ENCODE data around the gene TXK.

The TXK gene

GRCh38 chr4:48122756-48123155, 11.3 kb downstream of the TXK start:
- H3K27me3 ChIP-seq (ENCODE audit: insufficient read depth, poor library complexity, severe bottlenecking): no peaks in the 10 kb centered on the region
- DNase-seq (ENCODE audit: low read depth in 1 of 2, low spot score in 1 of 2): no peak
- H3K27ac ChIP-seq (replicated peaks): no peak overlapping the region
- TF ChIP-seq GABPA (IDR thresholded peaks at IDR 0.05; ENCODE audit: low read depth) (no peak), CTCF (IDR thresholded peaks at IDR 0.05; ENCODE audit: insufficient read depth, low read length) (no peak), REST (IDR thresholded peaks at IDR 0.05; ENCODE audit: insufficient replicate concordance, low read depth) (no peak), SPI1 (IDR thresholded peaks at IDR 0.05; ENCODE audit: borderline replicate concordance, low read depth) (no peak), POLR2AphosphoS5 (IDR thresholded peaks at IDR 0.05; ENCODE audit: low read depth) (no peak)
- no peak overlapping the region for H3K4me3 ChIP-seq (replicated peaks; ENCODE audit: insufficient read depth, low read length)

GRCh38 chr4:48121180-48121579, 12.9 kb downstream of the TXK start:
- no peak for DNase-seq (ENCODE audit: low read depth in 1 of 2, low spot score in 1 of 2)
- TF ChIP-seq POLR2AphosphoS5 (IDR thresholded peaks at IDR 0.05; ENCODE audit: low read depth) (no peak), GABPA (IDR thresholded peaks at IDR 0.05; ENCODE audit: low read depth) (no peak), REST (IDR thresholded peaks at IDR 0.05; ENCODE audit: insufficient replicate concordance, low read depth) (no peak), SPI1 (IDR thresholded peaks at IDR 0.05; ENCODE audit: borderline replicate concordance, low read depth) (no peak), CTCF (IDR thresholded peaks at IDR 0.05; ENCODE audit: insufficient read depth, low read length) (no peak)
- H3K4me3 ChIP-seq (replicated peaks; ENCODE audit: insufficient read depth, low read length): no peak overlapping the region
- H3K27me3 ChIP-seq (ENCODE audit: insufficient read depth, poor library complexity, severe bottlenecking): no peaks in the 10 kb centered on the region
- no peak overlapping the region for H3K27ac ChIP-seq (replicated peaks)

- no peak for TF ChIP-seq GABPA (IDR thresholded peaks at IDR 0.05; ENCODE audit: low read depth)
- no peak for TF ChIP-seq SPI1 (IDR thresholded peaks at IDR 0.05; ENCODE audit: borderline replicate concordance, low read depth)
- TF ChIP-seq CTCF (IDR thresholded peaks at IDR 0.05; ENCODE audit: insufficient read depth, low read length): no peak
- TF ChIP-seq REST (IDR thresholded peaks at IDR 0.05; ENCODE audit: insufficient replicate concordance, low read depth): no peak
- TF ChIP-seq POLR2AphosphoS5 (IDR thresholded peaks at IDR 0.05; ENCODE audit: low read depth): no peak
- no peaks in the 10 kb centered on the region for H3K27me3 ChIP-seq (ENCODE audit: insufficient read depth, poor library complexity, severe bottlenecking)
- no peak overlapping the region for H3K27ac ChIP-seq (replicated peaks)
- DNase-seq (ENCODE audit: low read depth in 1 of 2, low spot score in 1 of 2): no peak
- H3K4me3 ChIP-seq (replicated peaks; ENCODE audit: insufficient read depth, low read length): no peak overlapping the region
Measured at GRCh38 chr4:48120132-48120531, 13.9 kb downstream of the TXK start.
